Measurements from ENCODE around the gene SCARB1. TPM values are rescaled to one million over a fixed set of nuclear protein-coding genes. Genes with fewer than 3 reads are reported as not detected.

Gene SCARB1
- total and polyA plus RNA-seq, 2 experiments from 2014 or later, result 50.4 to 90.0 TPM

- H3K4me1 ChIP-seq (ENCODE audit: insufficient read depth), result peaks cover 27% of the 10 kb centered on the region
- peak; percentile 72 for DNase-seq (ENCODE audit: low spot score)
- peak overlapping the region; percentile 23 for H3K4me2 ChIP-seq
- H3K9me2 ChIP-seq (replicated peaks; ENCODE audit: insufficient read depth), result no peaks in the 10 kb centered on the region
- WGBS (ENCODE audit: low lambda C conversion rate, missing lambda C conversion rate), result 55% methylated on average over 13 of the region's 13 CpGs
- no peaks in the 10 kb centered on the region for H3K9me3 ChIP-seq (ENCODE audit: low read depth)
- H3K27ac ChIP-seq, result peak overlapping the region; percentile 91
- no peak overlapping the region for H3K4me3 ChIP-seq
- H3K36me3 ChIP-seq (replicated peaks; ENCODE audit: insufficient read depth, low read depth), result no peaks in the 10 kb centered on the region
- no peaks in the 10 kb centered on the region for H3K27me3 ChIP-seq
- H2AFZ ChIP-seq, result no peak overlapping the region
- TF ChIP-seq CTCF (IDR thresholded peaks at IDR 0.05; ENCODE audit: poor library complexity), result no peak
- no peak for TF ChIP-seq EZH2phosphoT487 (IDR thresholded peaks at IDR 0.05; ENCODE audit: low read depth, severe bottlenecking, unreplicated experiment)
- TF ChIP-seq EZH2 (IDR thresholded peaks at IDR 0.05; ENCODE audit: borderline replicate concordance), result no peak
- H4K20me1 ChIP-seq (ENCODE audit: insufficient read depth, poor library complexity, severe bottlenecking), result no peaks in the 10 kb centered on the region
- H3K79me2 ChIP-seq, result peaks cover 46% of the 10 kb centered on the region
Measured at GRCh38 chr12:124852329-124852831, 11.3 kb downstream of the SCARB1 start.

DNA sequence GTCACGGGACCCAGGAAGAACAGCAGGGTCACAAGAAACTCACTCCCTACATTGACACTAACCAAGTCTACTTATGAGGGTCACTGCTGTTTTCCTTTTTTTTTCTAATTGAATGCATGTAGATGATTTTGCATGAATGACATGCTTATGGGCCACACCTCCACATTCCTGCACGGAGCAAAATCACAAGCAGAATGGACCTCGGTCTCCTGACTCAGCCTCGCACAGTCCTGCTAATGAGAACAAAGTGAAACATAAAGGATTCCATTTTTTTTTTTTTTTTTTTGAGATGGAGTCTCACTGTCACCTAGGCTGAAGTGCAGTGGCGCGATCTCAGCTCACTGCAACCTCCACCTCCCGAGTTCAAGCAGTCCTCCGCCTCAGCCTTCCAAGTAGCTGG is 12.3 kb downstream of the SCARB1 start:
- Histone ChIP-seq H3K4me2 (peak overlapping the region; percentile 23), H3K27me3 (no peaks in the 10 kb centered on the region), H4K20me1 (ENCODE audit: insufficient read depth, poor library complexity, severe bottlenecking) (no peaks in the 10 kb centered on the region), H3K9me3 (ENCODE audit: low read depth) (no peaks in the 10 kb centered on the region), H3K36me3 (replicated peaks; ENCODE audit: insufficient read depth, low read depth) (no peaks in the 10 kb centered on the region), H3K4me3 (no peak overlapping the region), H3K79me2 (peaks cover 37% of the 10 kb centered on the region), H3K27ac (peak overlapping the region; percentile 91), H3K9me2 (replicated peaks; ENCODE audit: insufficient read depth) (no peaks in the 10 kb centered on the region), H2AFZ (no peak overlapping the region), H3K4me1 (ENCODE audit: insufficient read depth) (peaks cover 27% of the 10 kb centered on the region)
- TF ChIP-seq EZH2phosphoT487 (IDR thresholded peaks at IDR 0.05; ENCODE audit: low read depth, severe bottlenecking, unreplicated experiment), result no peak
- no peak for TF ChIP-seq CTCF (IDR thresholded peaks at IDR 0.05; ENCODE audit: poor library complexity)
- TF ChIP-seq EZH2 (IDR thresholded peaks at IDR 0.05; ENCODE audit: borderline replicate concordance), result no peak
- 88% methylated on average over 8 of the region's 8 CpGs for WGBS (ENCODE audit: low lambda C conversion rate, missing lambda C conversion rate)
- peak; percentile 60 for DNase-seq (ENCODE audit: low spot score)

DNA sequence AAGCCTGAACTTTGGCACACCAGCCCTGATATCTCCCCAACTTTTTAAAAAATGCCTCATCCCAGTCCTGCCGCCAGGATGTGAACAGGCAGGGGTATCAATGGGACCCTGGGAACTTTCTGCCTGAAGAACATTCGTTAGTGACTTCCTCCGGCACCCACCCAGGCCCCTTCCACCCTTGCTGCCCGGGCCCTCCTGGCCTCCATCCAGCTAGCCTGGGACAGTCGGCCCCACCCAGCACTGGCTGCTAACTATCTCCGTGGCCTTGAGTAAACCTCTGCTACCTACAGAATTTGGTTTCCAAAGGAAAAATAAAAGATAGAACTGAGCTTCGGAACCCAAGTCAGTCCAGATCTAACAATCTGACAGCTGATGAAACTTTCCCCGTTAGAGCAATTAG is 14.3 kb downstream of the SCARB1 start:
- no peak overlapping the region for H3K4me3 ChIP-seq
- WGBS (ENCODE audit: low lambda C conversion rate, missing lambda C conversion rate), result 84% methylated on average over 8 of the region's 8 CpGs
- peaks cover 21% of the 10 kb centered on the region for H3K4me1 ChIP-seq (ENCODE audit: insufficient read depth)
- H2AFZ ChIP-seq, result no peak overlapping the region
- H3K36me3 ChIP-seq (replicated peaks; ENCODE audit: insufficient read depth, low read depth), result no peaks in the 10 kb centered on the region
- no peaks in the 10 kb centered on the region for H3K27me3 ChIP-seq
- no peaks in the 10 kb centered on the region for H4K20me1 ChIP-seq (ENCODE audit: insufficient read depth, poor library complexity, severe bottlenecking)
- no peaks in the 10 kb centered on the region for H3K9me2 ChIP-seq (replicated peaks; ENCODE audit: insufficient read depth)
- peaks cover 23% of the 10 kb centered on the region for H3K79me2 ChIP-seq
- no peak overlapping the region for H3K4me2 ChIP-seq
- H3K9me3 ChIP-seq (ENCODE audit: low read depth), result no peaks in the 10 kb centered on the region
- no peak for DNase-seq (ENCODE audit: low spot score)
- H3K27ac ChIP-seq, result no peak overlapping the region
- no peak for TF ChIP-seq EZH2phosphoT487 (IDR thresholded peaks at IDR 0.05; ENCODE audit: low read depth, severe bottlenecking, unreplicated experiment)
- TF ChIP-seq CTCF (IDR thresholded peaks at IDR 0.05; ENCODE audit: poor library complexity), result no peak
- no peak for TF ChIP-seq EZH2 (IDR thresholded peaks at IDR 0.05; ENCODE audit: borderline replicate concordance)
